HEK293 (cell line): ENCODE results near the gene LTC4S.

Experiments
- PRDM4 ChIP-seq: fragments of 450-650 bp; formaldehyde crosslinking; IDR thresholded peaks from 2 replicates; pipeline ENCODE4 v1.5.1; 2017; ENCODE audit warnings: missing biosample characterization, missing genetic modification characterization
- ZEB2 ChIP-seq: fragments of 450-650 bp; formaldehyde crosslinking; IDR thresholded peaks from 2 replicates; pipeline ENCODE4 v1.5.1; 2016; ENCODE audit warnings: missing biosample characterization, missing genetic modification characterization
- ZNF704 ChIP-seq: fragments of 450-650 bp; formaldehyde crosslinking; IDR thresholded peaks from 2 replicates; pipeline ENCODE4 v1.5.1; 2016; ENCODE audit warnings: missing biosample characterization, missing genetic modification characterization
- ZSCAN30 ChIP-seq: fragments of 450-650 bp; IDR thresholded peaks from 2 replicates; pipeline ENCODE4 v1.5.1; 2018; ENCODE audit warnings: missing biosample characterization, mild to moderate bottlenecking, missing genetic modification characterization, moderate library complexity

- TF ChIP-seq ZNF704 (no peak), ZSCAN30 (tag by site-specific recombination) (no peak), PRDM4 (tag by site-specific recombination) (no peak), ZEB2 (no peak)
Observed at GRCh38 chr5:179836225-179837019, 42.6 kb downstream of the LTC4S start.
